HepG2 (cell line): ENCODE measurements around the gene AUP1. TPM values are rescaled to one million over a fixed set of nuclear protein-coding genes. Genes with fewer than 3 reads are reported as not detected.
A peak's percentile ranks its signal among the peaks of the same experiment; 100 is the strongest.

Experiments used
- ASH2L ChIP-seq: fragments of 300-600, 200-600 bp; sonication (generic); IDR thresholded peaks from 2 replicates; pipeline ENCODE4 v1.7.0; 2017; ENCODE audit warnings: low read depth, mild to moderate bottlenecking, moderate library complexity, mixed read lengths, low read length; ENCODE audit not compliant: insufficient read length
- BRCA1 ChIP-seq: sonication (generic); formaldehyde crosslinking; IDR thresholded peaks from 2 replicates; pipeline ENCODE4 v1.4.0; 2020; ENCODE audit warnings: missing genetic modification reagents
- BRD4 ChIP-seq: sonication (generic); formaldehyde crosslinking; IDR thresholded peaks from 2 replicates; pipeline ENCODE4 v1.4.0; 2020; ENCODE audit warnings: missing genetic modification reagents
- DMAP1 ChIP-seq: IDR thresholded peaks from 2 replicates; pipeline ENCODE4 v1.6.1; 2016
- DR1 ChIP-seq: sonication (generic); formaldehyde crosslinking; IDR thresholded peaks from 2 replicates; pipeline ENCODE4 v1.8.0; 2021; ENCODE audit warnings: mild to moderate bottlenecking, missing genetic modification reagents, inconsistent platforms
- EHMT2 ChIP-seq: fragments of 200-600 bp; sonication (generic); IDR thresholded peaks from 2 replicates; pipeline ENCODE4 v1.7.0; 2017; ENCODE audit warnings: antibody characterized with exemption, low read depth, low read length, borderline replicate concordance
- HNRNPL ChIP-seq: fragments of 200-400 bp; formaldehyde crosslinking; IDR thresholded peaks from 2 replicates; pipeline ENCODE4 v1.6.1; 2017; ENCODE audit warnings: mild to moderate bottlenecking, low read depth, low read length
- NFE2L2 ChIP-seq: fragments of 150-350 bp; IDR thresholded peaks from 2 replicates; pipeline ENCODE4 v1.6.1; 2014; ENCODE audit warnings: low read length
- PCBP1 ChIP-seq: fragments of 200-400 bp; formaldehyde crosslinking; IDR thresholded peaks from 2 replicates; pipeline ENCODE4 v1.6.1; 2017; ENCODE audit warnings: mild to moderate bottlenecking, low read depth, low read length, borderline replicate concordance
- PRPF4 ChIP-seq: fragments of 200-400 bp; formaldehyde crosslinking; IDR thresholded peaks from 2 replicates; pipeline ENCODE4 v1.6.1; 2016; ENCODE audit warnings: low read length, low read depth; ENCODE audit not compliant: poor library complexity, severe bottlenecking
- SMARCE1 ChIP-seq: fragments of 450-650 bp; IDR thresholded peaks from 2 replicates; pipeline ENCODE4 v1.6.1; 2017; ENCODE audit warnings: borderline replicate concordance
- YEATS4 ChIP-seq: sonication (generic); formaldehyde crosslinking; IDR thresholded peaks from 2 replicates; pipeline ENCODE4 v1.4.0; 2020; ENCODE audit warnings: missing genetic modification reagents, borderline replicate concordance
- ZKSCAN1 ChIP-seq: fragments of 150-350 bp; IDR thresholded peaks from 2 replicates; pipeline ENCODE4 v1.6.1; 2014; ENCODE audit warnings: low read length
- ZNF20 ChIP-seq: sonication (generic); formaldehyde crosslinking; IDR thresholded peaks from 2 replicates; pipeline ENCODE4 v1.4.0; 2020; ENCODE audit warnings: mild to moderate bottlenecking, moderate library complexity, missing genetic modification reagents
- ZNF230 ChIP-seq: sonication (generic); formaldehyde crosslinking; IDR thresholded peaks from 2 replicates; pipeline ENCODE4 v1.4.0; 2020; ENCODE audit warnings: mild to moderate bottlenecking, missing genetic modification reagents
- ZNF232 ChIP-seq: sonication (generic); formaldehyde crosslinking; IDR thresholded peaks from 2 replicates; pipeline ENCODE4 v1.4.0; 2020; ENCODE audit warnings: missing genetic modification reagents, borderline replicate concordance
- ZNF264 ChIP-seq: sonication (generic); formaldehyde crosslinking; IDR thresholded peaks from 2 replicates; pipeline ENCODE4 v1.4.0; 2020; ENCODE audit warnings: missing genetic modification reagents
- ZNF350 ChIP-seq: sonication (generic); formaldehyde crosslinking; IDR thresholded peaks from 2 replicates; pipeline ENCODE4 v1.4.0; 2020; ENCODE audit warnings: mild to moderate bottlenecking, low read depth, missing genetic modification reagents, borderline replicate concordance
- ZNF383 ChIP-seq: sonication (generic); formaldehyde crosslinking; IDR thresholded peaks from 2 replicates; pipeline ENCODE4 v1.4.0; 2020; ENCODE audit warnings: missing genetic modification reagents, mild to moderate bottlenecking, borderline replicate concordance
- ZNF44 ChIP-seq: sonication (generic); formaldehyde crosslinking; IDR thresholded peaks from 2 replicates; pipeline ENCODE4 v1.5.1; 2020; ENCODE audit warnings: mild to moderate bottlenecking, missing genetic modification reagents
- ZNF543 ChIP-seq: sonication (generic); formaldehyde crosslinking; IDR thresholded peaks from 2 replicates; pipeline ENCODE4 v1.4.0; 2020; ENCODE audit warnings: mild to moderate bottlenecking, missing genetic modification reagents
- polyA plus RNA-seq, 8 experiments: library from polyadenylated mRNA; depleted of rRNA in 3 of 8; stranded (reverse) in 7 of 8; unstranded in 1 of 8; fragments of >200 nt; fragmentation: Illumina TruSeq in 4 of 8; extraction: Trizol in 4 of 8; gene quantifications; 2 replicates each; pipeline versions ENCODE4 v1.2.1 to v1.2.3, GENCODE V29; 2011 to 2016; ENCODE audit warnings: low read depth in 4 of 8, missing spikeins in 1 of 8, mixed read lengths in 1 of 8; ENCODE audit not compliant: insufficient read depth in 1 of 8
- total RNA-seq, 5 experiments: library from RNA; depleted of rRNA; stranded (reverse); fragments of >200 nt; fragmentation: Illumina TruSeq; extraction: Trizol; gene quantifications; 2 replicates each; pipeline ENCODE4 v1.2.3, GENCODE V29; 2016; ENCODE audit warnings: low read depth in 1 of 5
- TF ChIP-seq, protein P1 (sequence below): sonication (generic); formaldehyde crosslinking; conservative IDR thresholded peaks from 2 replicates; pipeline ENCODE4 v1.5.0; 2020; ENCODE audit warnings: missing genetic modification reagents
- TF ChIP-seq, protein P2 (sequence below): IDR thresholded peaks from 2 replicates; pipeline ENCODE4 v1.6.1; 2018; ENCODE audit warnings: missing genetic modification reagents
- TF ChIP-seq, protein P3 (sequence below): sonication (generic); formaldehyde crosslinking; IDR thresholded peaks from 2 replicates; pipeline ENCODE4 v1.4.0; 2020; ENCODE audit warnings: missing genetic modification reagents, borderline replicate concordance

AUP1 gene
- total and polyA plus RNA-seq, 2 of the 13 experiments (the other 11 are each of a cell fraction or from before 2014, with no cell fraction given), result 174 to 267 TPM

DNA sequence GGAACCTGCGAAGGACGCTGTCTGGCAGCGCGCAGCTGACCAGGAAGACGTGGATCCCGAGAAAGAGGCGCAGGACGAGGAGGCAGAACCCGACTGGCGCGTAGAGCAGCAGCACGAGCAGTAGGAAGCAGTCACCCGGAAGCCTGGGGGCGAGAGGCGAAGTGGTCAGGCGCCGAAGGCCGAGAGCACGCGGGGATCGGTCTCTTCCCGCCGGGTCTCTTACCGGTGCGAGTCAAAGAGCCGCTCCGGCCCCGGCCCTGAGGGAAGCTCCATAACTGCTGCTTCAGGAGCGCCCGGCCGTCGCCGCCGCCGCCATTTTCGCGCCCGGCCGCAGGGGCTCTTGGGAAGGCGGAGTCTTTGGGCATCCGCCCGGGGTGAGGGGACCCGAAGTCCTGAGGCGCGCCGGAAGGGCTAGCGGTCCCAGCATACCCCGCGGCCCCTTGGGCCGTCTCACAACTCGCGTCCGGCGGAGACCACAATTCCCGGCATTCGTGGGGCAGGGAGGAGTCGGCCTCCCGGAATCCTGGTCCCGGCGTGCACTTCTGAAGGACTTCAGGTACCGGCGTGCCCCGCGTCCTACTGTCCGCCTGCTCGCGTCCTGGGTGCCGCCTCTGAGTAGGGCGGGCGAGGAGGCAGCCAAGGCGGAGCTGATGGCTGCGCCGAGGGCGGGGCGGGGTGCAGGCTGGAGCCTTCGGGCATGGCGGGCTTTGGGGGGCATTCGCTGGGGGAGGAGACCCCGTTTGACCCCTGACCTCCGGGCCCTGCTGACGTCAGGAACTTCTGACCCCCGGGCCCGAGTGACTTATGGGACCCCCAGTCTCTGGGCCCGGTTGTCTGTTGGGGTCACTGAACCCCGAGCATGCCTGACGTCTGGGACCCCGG is at the start of gene AUP1, which contains the start of gene HTRA2 (continued):
- TF ChIP-seq, protein P1, sequence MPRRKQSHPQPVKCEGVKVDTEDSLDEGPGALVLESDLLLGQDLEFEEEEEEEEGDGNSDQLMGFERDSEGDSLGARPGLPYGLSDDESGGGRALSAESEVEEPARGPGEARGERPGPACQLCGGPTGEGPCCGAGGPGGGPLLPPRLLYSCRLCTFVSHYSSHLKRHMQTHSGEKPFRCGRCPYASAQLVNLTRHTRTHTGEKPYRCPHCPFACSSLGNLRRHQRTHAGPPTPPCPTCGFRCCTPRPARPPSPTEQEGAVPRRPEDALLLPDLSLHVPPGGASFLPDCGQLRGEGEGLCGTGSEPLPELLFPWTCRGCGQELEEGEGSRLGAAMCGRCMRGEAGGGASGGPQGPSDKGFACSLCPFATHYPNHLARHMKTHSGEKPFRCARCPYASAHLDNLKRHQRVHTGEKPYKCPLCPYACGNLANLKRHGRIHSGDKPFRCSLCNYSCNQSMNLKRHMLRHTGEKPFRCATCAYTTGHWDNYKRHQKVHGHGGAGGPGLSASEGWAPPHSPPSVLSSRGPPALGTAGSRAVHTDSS (CRISPR knock-in tag), result peak; percentile 89; the same call in 1 of the 2 replicates
- TF ChIP-seq EHMT2 (no peak), BRCA1 (CRISPR knock-in tag) (peak; percentile 67; the same call in 1 of the 2 replicates), PCBP1 (0 out of 2 replicates have a peak, but pooled peaks have one; percentile 18), PRPF4 (no peak), YEATS4 (CRISPR knock-in tag) (peak; percentile 83), NFE2L2 (no peak), ZKSCAN1 (no peak), BRD4 (CRISPR knock-in tag) (peak; percentile 46; the same call in 1 of the 2 replicates), ZNF20 (peak; percentile 93), DR1 (CRISPR knock-in tag) (peak; percentile 89), ZNF232 (CRISPR knock-in tag) (no peak), DMAP1 (CRISPR knock-in tag) (peak; percentile 87; the same call in 1 of the 2 replicates), ZNF543 (CRISPR knock-in tag) (peak; percentile 99), ZNF230 (0 out of 2 replicates have a peak, but pooled peaks have one; percentile 76), ZNF44 (CRISPR knock-in tag) (no peak; the same call in 1 of the 2 replicates), ZNF383 (CRISPR knock-in tag) (no peak), HNRNPL (peak; percentile 66; the same call in 1 of the 2 replicates), ZNF350 (CRISPR knock-in tag) (peak; percentile 79; the same call in 1 of the 2 replicates), ASH2L (peak; percentile 90), ZNF264 (peak; percentile 84), SMARCE1 (no peak)
- TF ChIP-seq, protein P2, sequence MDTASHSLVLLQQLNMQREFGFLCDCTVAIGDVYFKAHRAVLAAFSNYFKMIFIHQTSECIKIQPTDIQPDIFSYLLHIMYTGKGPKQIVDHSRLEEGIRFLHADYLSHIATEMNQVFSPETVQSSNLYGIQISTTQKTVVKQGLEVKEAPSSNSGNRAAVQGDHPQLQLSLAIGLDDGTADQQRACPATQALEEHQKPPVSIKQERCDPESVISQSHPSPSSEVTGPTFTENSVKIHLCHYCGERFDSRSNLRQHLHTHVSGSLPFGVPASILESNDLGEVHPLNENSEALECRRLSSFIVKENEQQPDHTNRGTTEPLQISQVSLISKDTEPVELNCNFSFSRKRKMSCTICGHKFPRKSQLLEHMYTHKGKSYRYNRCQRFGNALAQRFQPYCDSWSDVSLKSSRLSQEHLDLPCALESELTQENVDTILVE, result peak; percentile 87; the same call in 1 of the 2 replicates
- TF ChIP-seq, protein P3, sequence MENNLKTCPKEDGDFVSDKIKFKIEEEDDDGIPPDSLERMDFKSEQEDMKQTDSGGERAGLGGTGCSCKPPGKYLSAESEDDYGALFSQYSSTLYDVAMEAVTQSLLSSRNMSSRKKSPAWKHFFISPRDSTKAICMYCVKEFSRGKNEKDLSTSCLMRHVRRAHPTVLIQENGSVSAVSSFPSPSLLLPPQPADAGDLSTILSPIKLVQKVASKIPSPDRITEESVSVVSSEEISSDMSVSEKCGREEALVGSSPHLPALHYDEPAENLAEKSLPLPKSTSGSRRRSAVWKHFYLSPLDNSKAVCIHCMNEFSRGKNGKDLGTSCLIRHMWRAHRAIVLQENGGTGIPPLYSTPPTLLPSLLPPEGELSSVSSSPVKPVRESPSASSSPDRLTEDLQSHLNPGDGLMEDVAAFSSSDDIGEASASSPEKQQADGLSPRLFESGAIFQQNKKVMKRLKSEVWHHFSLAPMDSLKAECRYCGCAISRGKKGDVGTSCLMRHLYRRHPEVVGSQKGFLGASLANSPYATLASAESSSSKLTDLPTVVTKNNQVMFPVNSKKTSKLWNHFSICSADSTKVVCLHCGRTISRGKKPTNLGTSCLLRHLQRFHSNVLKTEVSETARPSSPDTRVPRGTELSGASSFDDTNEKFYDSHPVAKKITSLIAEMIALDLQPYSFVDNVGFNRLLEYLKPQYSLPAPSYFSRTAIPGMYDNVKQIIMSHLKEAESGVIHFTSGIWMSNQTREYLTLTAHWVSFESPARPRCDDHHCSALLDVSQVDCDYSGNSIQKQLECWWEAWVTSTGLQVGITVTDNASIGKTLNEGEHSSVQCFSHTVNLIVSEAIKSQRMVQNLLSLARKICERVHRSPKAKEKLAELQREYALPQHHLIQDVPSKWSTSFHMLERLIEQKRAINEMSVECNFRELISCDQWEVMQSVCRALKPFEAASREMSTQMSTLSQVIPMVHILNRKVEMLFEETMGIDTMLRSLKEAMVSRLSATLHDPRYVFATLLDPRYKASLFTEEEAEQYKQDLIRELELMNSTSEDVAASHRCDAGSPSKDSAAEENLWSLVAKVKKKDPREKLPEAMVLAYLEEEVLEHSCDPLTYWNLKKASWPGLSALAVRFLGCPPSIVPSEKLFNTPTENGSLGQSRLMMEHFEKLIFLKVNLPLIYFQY, result peak; percentile 86; the same call in 1 of the 2 replicates
